Measurements from ENCODE around the gene BBS1.
"Not testable (repeated sequence)": the region's sequence is repeated elsewhere in the genome, so short reads cannot be mapped to it uniquely, and the experiment has no call there.

Gene BBS1

GRCh38 chr11:66582565-66583147 is 72.2 kb downstream of the BBS1 start:
- DNase-seq: not testable (repeated sequence)

Data from effector CD8-positive, alpha-beta T cell (primary cell).